Mammary epithelial cell (primary cell): ENCODE results near the gene ITPR3.

Experiments used
- CTCF ChIP-seq, 2 donors: IDR thresholded peaks in 1 of 2; conservative IDR thresholded peaks in 1 of 2; 2 replicates each; pipeline ENCODE4 v1.5.1; 2011 to 2012; ENCODE audit warnings: inconsistent platforms in 2 of 2, low read length in 2 of 2, mild to moderate bottlenecking in 2 of 2, control low read depth in 1 of 2, low read depth in 1 of 2; ENCODE audit not compliant: insufficient read depth in 1 of 2; ENCODE audit errors: extremely low read depth in 1 of 2
- EZH2 ChIP-seq: IDR thresholded peaks from 2 replicates; pipeline ENCODE4 v1.6.1; 2012; ENCODE audit warnings: low read length, inconsistent platforms, borderline replicate concordance

DNA sequence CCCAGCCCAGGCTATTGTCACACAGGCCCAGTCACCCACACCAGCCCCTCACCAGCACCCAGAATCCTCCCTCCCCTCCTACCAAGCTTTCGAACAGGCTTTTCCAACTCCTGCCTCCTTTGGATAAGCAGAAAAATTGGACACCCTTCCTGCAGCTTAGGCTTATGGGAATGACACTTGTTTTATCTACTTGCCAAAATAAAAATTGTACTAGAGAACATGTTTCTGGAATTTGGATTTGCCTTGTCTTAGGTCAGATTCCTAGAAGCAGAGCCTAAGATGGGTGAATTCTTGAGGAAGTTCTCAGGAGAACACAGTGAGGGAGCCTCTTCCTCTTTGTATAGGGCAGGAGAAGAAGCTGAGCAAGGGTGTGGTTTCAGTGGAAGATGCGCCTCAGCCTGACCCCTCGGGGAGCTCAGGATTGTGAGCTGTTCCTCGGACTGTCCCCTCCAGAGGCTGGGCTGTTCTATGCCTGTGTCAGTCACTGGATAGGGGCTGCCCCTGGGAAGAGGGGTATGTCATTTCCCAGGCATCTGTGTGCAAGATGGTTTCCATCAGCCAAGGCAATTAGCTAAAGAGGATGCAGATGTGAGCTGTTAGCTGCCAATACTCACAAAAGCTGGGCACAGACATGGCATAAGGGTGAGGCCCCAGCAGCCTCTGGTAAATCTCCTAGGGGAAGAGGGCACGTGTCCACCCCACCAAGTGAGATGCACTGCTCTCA, 33.9 kb downstream of the ITPR3 start:
- no peak for TF ChIP-seq CTCF (conservative IDR thresholded peaks at IDR 0.05 in 1 of 2, IDR thresholded peaks at IDR 0.05 in 1 of 2; ENCODE audit: extremely low read depth in 1 of 2, insufficient read depth in 1 of 2, low read depth in 1 of 2, low read length in 2 of 2)
- TF ChIP-seq EZH2 = no peak
